Measurements from ENCODE around the gene OTOGL.
A peak's percentile ranks its signal among the peaks of the same experiment; 100 is the strongest.

The OTOGL gene

GRCh38 chr12:80332827-80333226, 233.5 kb downstream of the OTOGL start:
- Histone ChIP-seq H3K9me3 (ENCODE audit: insufficient read depth, low read depth, low read length) (no peaks in the 10 kb centered on the region), H3K9ac (ENCODE audit: low read length) (no peak overlapping the region), H3K79me2 (ENCODE audit: control insufficient read depth, insufficient read depth, low read length, poor library complexity) (no peaks in the 10 kb centered on the region), H3K27me3 (ENCODE audit: insufficient read depth, low read length) (no peaks in the 10 kb centered on the region), H2AFZ (ENCODE audit: insufficient read depth, low read length, poor library complexity) (no peak overlapping the region), H4K8ac (ENCODE audit: low read depth, low read length) (no peak overlapping the region), H4K91ac (ENCODE audit: low read depth, low read length) (no peak overlapping the region), H3K79me1 (ENCODE audit: low read length) (no peaks in the 10 kb centered on the region), H3K14ac (ENCODE audit: low read length) (no peak overlapping the region), H2BK5ac (ENCODE audit: low read depth, low read length, poor library complexity) (no peak overlapping the region), H3K4ac (ENCODE audit: low read depth, low read length) (no peak overlapping the region), H3K4me1 (ENCODE audit: control insufficient read depth in 1 of 2, insufficient read depth in 2 of 2, low read length in 2 of 2) (no peaks in the 10 kb centered on the region), H2AK5ac (ENCODE audit: low read length) (no peak overlapping the region), H3K4me2 (ENCODE audit: low read length) (no peak overlapping the region), H3K27ac (ENCODE audit: low read depth, low read length) (no peak overlapping the region), H3K36me3 (ENCODE audit: control insufficient read depth in 1 of 2, insufficient read depth in 2 of 2, low read length in 2 of 2) (no peaks in the 10 kb centered on the region), H2BK120ac (ENCODE audit: insufficient read depth, low read length, poor library complexity) (no peak overlapping the region), H3K4me3 (ENCODE audit: low read depth, low read length) (no peak overlapping the region), H4K12ac (ENCODE audit: low read depth, low read length) (no peak overlapping the region), H3K23ac (ENCODE audit: low read length) (no peak overlapping the region), H2BK12ac (ENCODE audit: low read length) (no peak overlapping the region), H3K18ac (ENCODE audit: low read length) (no peak overlapping the region)
- no peak for DNase-seq
- no CpG with 5 or more reads among the region's 1 CpG for WGBS (ENCODE audit: extremely low coverage, insufficient coverage, insufficient read length)

GRCh38 chr12:80352474-80352873, 253.1 kb downstream of the OTOGL start:
- H3K27ac ChIP-seq (ENCODE audit: low read depth, low read length) = no peak overlapping the region
- no peaks in the 10 kb centered on the region for H3K9me3 ChIP-seq (ENCODE audit: insufficient read depth, low read depth, low read length)
- H3K9ac ChIP-seq (ENCODE audit: low read length) = no peak overlapping the region
- H3K79me1 ChIP-seq (ENCODE audit: low read length) = no peaks in the 10 kb centered on the region
- H3K4ac ChIP-seq (ENCODE audit: low read depth, low read length) = no peak overlapping the region
- H3K27me3 ChIP-seq (ENCODE audit: insufficient read depth, low read length) = no peaks in the 10 kb centered on the region
- no peak overlapping the region for H3K18ac ChIP-seq (ENCODE audit: low read length)
- no peak overlapping the region for H2AK5ac ChIP-seq (ENCODE audit: low read length)
- H3K79me2 ChIP-seq (ENCODE audit: control insufficient read depth, insufficient read depth, low read length, poor library complexity) = no peaks in the 10 kb centered on the region
- no peak overlapping the region for H3K14ac ChIP-seq (ENCODE audit: low read length)
- H2AFZ ChIP-seq (ENCODE audit: insufficient read depth, low read length, poor library complexity) = no peak overlapping the region
- H4K8ac ChIP-seq (ENCODE audit: low read depth, low read length) = no peak overlapping the region
- no peak overlapping the region for H2BK120ac ChIP-seq (ENCODE audit: insufficient read depth, low read length, poor library complexity)
- H2BK12ac ChIP-seq (ENCODE audit: low read length) = no peak overlapping the region
- H3K4me1 ChIP-seq (ENCODE audit: control insufficient read depth in 1 of 2, insufficient read depth in 2 of 2, low read length in 2 of 2) = no peaks in the 10 kb centered on the region
- no peak overlapping the region for H3K23ac ChIP-seq (ENCODE audit: low read length)
- no peak overlapping the region for H3K4me3 ChIP-seq (ENCODE audit: low read depth, low read length)
- no peak overlapping the region for H3K4me2 ChIP-seq (ENCODE audit: low read length)
- no peak for DNase-seq
- no CpG with 5 or more reads among the region's 1 CpG for WGBS (ENCODE audit: extremely low coverage, insufficient coverage, insufficient read length)
- H3K36me3 ChIP-seq (ENCODE audit: control insufficient read depth in 1 of 2, insufficient read depth in 2 of 2, low read length in 2 of 2) = no peaks in the 10 kb centered on the region
- H4K91ac ChIP-seq (ENCODE audit: low read depth, low read length) = no peak overlapping the region
- H4K12ac ChIP-seq (ENCODE audit: low read depth, low read length) = no peak overlapping the region
- no peak overlapping the region for H2BK5ac ChIP-seq (ENCODE audit: low read depth, low read length, poor library complexity)

- H2AK5ac ChIP-seq (ENCODE audit: low read length) = no peak overlapping the region
- no CpG with 5 or more reads among the region's 2 CpGs for WGBS (ENCODE audit: extremely low coverage, insufficient coverage, insufficient read length)
Measured at GRCh38 chr12:80353254-80353653, 253.9 kb downstream of the OTOGL start.

GRCh38 chr12:80356097-80356496, 256.8 kb downstream of the OTOGL start:
- Histone ChIP-seq H3K79me1 (ENCODE audit: low read length) (no peaks in the 10 kb centered on the region), H3K36me3 (ENCODE audit: control insufficient read depth in 1 of 2, insufficient read depth in 2 of 2, low read length in 2 of 2) (no peaks in the 10 kb centered on the region), H2BK5ac (ENCODE audit: low read depth, low read length, poor library complexity) (no peak overlapping the region), H3K18ac (ENCODE audit: low read length) (no peak overlapping the region), H3K23ac (ENCODE audit: low read length) (no peak overlapping the region), H2AFZ (ENCODE audit: insufficient read depth, low read length, poor library complexity) (no peak overlapping the region), H3K4ac (ENCODE audit: low read depth, low read length) (no peak overlapping the region), H3K4me1 (ENCODE audit: control insufficient read depth in 1 of 2, insufficient read depth in 2 of 2, low read length in 2 of 2) (no peaks in the 10 kb centered on the region), H3K27me3 (ENCODE audit: insufficient read depth, low read length) (no peaks in the 10 kb centered on the region), H2BK120ac (ENCODE audit: insufficient read depth, low read length, poor library complexity) (no peak overlapping the region), H3K9me3 (ENCODE audit: insufficient read depth, low read depth, low read length) (no peaks in the 10 kb centered on the region), H3K27ac (ENCODE audit: low read depth, low read length) (no peak overlapping the region), H3K4me2 (ENCODE audit: low read length) (no peak overlapping the region), H4K8ac (ENCODE audit: low read depth, low read length) (no peak overlapping the region), H3K79me2 (ENCODE audit: control insufficient read depth, insufficient read depth, low read length, poor library complexity) (no peaks in the 10 kb centered on the region), H3K4me3 (ENCODE audit: low read depth, low read length) (no peak overlapping the region), H2BK12ac (ENCODE audit: low read length) (no peak overlapping the region), H2AK5ac (ENCODE audit: low read length) (no peak overlapping the region), H3K9ac (ENCODE audit: low read length) (no peak overlapping the region), H3K14ac (ENCODE audit: low read length) (no peak overlapping the region), H4K91ac (ENCODE audit: low read depth, low read length) (no peak overlapping the region), H4K12ac (ENCODE audit: low read depth, low read length) (no peak overlapping the region)
- WGBS (ENCODE audit: extremely low coverage, insufficient coverage, insufficient read length) = no CpG with 5 or more reads among the region's 2 CpGs
- no peak for DNase-seq

More at GRCh38 chr12:80353254-80353653, 253.9 kb downstream of the OTOGL start:
- Histone ChIP-seq H3K14ac (ENCODE audit: low read length) (no peak overlapping the region), H3K4me1 (ENCODE audit: control insufficient read depth in 1 of 2, insufficient read depth in 2 of 2, low read length in 2 of 2) (no peaks in the 10 kb centered on the region), H3K18ac (ENCODE audit: low read length) (no peak overlapping the region), H4K12ac (ENCODE audit: low read depth, low read length) (no peak overlapping the region), H3K9ac (ENCODE audit: low read length) (no peak overlapping the region), H4K91ac (ENCODE audit: low read depth, low read length) (no peak overlapping the region), H2BK120ac (ENCODE audit: insufficient read depth, low read length, poor library complexity) (no peak overlapping the region), H3K9me3 (ENCODE audit: insufficient read depth, low read depth, low read length) (no peaks in the 10 kb centered on the region), H2BK12ac (ENCODE audit: low read length) (no peak overlapping the region), H3K36me3 (ENCODE audit: control insufficient read depth in 1 of 2, insufficient read depth in 2 of 2, low read length in 2 of 2) (no peaks in the 10 kb centered on the region), H3K79me1 (ENCODE audit: low read length) (no peaks in the 10 kb centered on the region), H4K8ac (ENCODE audit: low read depth, low read length) (no peak overlapping the region), H3K4me3 (ENCODE audit: low read depth, low read length) (no peak overlapping the region), H2BK5ac (ENCODE audit: low read depth, low read length, poor library complexity) (no peak overlapping the region), H3K23ac (ENCODE audit: low read length) (no peak overlapping the region), H3K4me2 (ENCODE audit: low read length) (no peak overlapping the region), H2AFZ (ENCODE audit: insufficient read depth, low read length, poor library complexity) (no peak overlapping the region), H3K79me2 (ENCODE audit: control insufficient read depth, insufficient read depth, low read length, poor library complexity) (no peaks in the 10 kb centered on the region), H3K27me3 (ENCODE audit: insufficient read depth, low read length) (no peaks in the 10 kb centered on the region), H3K4ac (ENCODE audit: low read depth, low read length) (no peak overlapping the region), H3K27ac (ENCODE audit: low read depth, low read length) (no peak overlapping the region)
- DNase-seq = peak in 1 of 2 donors; percentile 49

Measured in trophoblast cell (in vitro differentiated cells and primary cell).